GM18861 (cell line): ENCODE data around the gene SNX30.

Experiments used
- ATAC-seq: cut with Tn5 transposase; IDR thresholded peaks from one replicate; pipeline ENCODE4 v1.9.1; 2021; ENCODE audit not compliant: unreplicated experiment

The SNX30 gene

GRCh38 chr9:112782218-112782617 is 31.7 kb downstream of the SNX30 start:
- no peak for ATAC-seq

- no peak for ATAC-seq
These were observed 33.0 kb downstream of the SNX30 start for GRCh38 chr9:112783551-112783954.

GRCh38 chr9:112784020-112784785 is 33.6 kb downstream of the SNX30 start:
- ATAC-seq, result no peak

- no peak for ATAC-seq
These were observed 35.4 kb downstream of the SNX30 start for GRCh38 chr9:112785986-112786385.

- no peak for ATAC-seq
These were observed 36.4 kb downstream of the SNX30 start for GRCh38 chr9:112786829-112787520.

GRCh38 chr9:112787978-112788377 is 37.4 kb downstream of the SNX30 start:
- no peak for ATAC-seq

GRCh38 chr9:112789473-112789872 is 38.9 kb downstream of the SNX30 start:
- no peak for ATAC-seq

- no peak for ATAC-seq
These were observed 39.6 kb downstream of the SNX30 start for GRCh38 chr9:112789891-112790774.

- no peak for ATAC-seq
These were observed 42.1 kb downstream of the SNX30 start for GRCh38 chr9:112792670-112793069.

GRCh38 chr9:112793213-112793810 is 42.8 kb downstream of the SNX30 start:
- ATAC-seq, result no peak

GRCh38 chr9:112794731-112795130 is 44.2 kb downstream of the SNX30 start:
- no peak for ATAC-seq

GRCh38 chr9:112795921-112796320 is 45.4 kb downstream of the SNX30 start:
- ATAC-seq, result no peak

- no peak for ATAC-seq
These were observed 45.9 kb downstream of the SNX30 start for GRCh38 chr9:112796485-112796884.

- peak; percentile 99 for ATAC-seq
These were observed 58.8 kb downstream of the SNX30 start for GRCh38 chr9:112809351-112809848.

GRCh38 chr9:112809906-112810305 is 59.3 kb downstream of the SNX30 start:
- ATAC-seq, result no peak

- no peak for ATAC-seq
These were observed 60.3 kb downstream of the SNX30 start for GRCh38 chr9:112810696-112811490.

- ATAC-seq, result no peak
These were observed 61.0 kb downstream of the SNX30 start for GRCh38 chr9:112811518-112811917.

GRCh38 chr9:112815868-112816267 is 65.3 kb downstream of the SNX30 start:
- ATAC-seq, result no peak

GRCh38 chr9:112817860-112818203 is 67.3 kb downstream of the SNX30 start:
- ATAC-seq, result peak; percentile 84
